Astrocyte of the hippocampus (primary cell): ENCODE results near the gene CENPB.
"Not testable (repeated sequence)": the region's sequence is repeated elsewhere in the genome, so short reads cannot be mapped to it uniquely, and the experiment has no call there.

ENCODE experiments used
- DNase-seq: peaks from one replicate; pipeline ENCODE4 v3.0.0; 2011; ENCODE audit warnings: low read depth, low spot score

Gene CENPB

DNA sequence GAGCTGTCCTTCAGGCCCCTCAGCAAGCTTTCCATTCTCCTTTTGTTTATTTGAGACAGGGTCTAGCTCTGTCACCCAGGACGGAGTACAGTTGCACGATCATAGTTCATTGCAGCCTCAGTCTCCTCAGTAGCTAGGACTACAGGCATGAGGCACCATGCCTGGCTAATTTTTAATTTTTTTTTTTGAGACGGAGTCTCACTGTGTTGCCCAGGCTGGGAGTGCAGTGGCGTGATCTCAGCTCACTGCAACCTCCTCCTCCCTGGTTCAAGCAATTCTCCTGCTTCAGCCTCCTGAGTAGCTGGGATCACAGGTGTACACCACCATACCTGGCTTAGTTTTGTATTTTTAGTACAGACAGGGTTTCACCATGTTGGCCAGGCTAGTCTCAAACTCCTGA, 2.7 kb upstream of the CENPB start:
- DNase-seq: not testable (repeated sequence)

DNA sequence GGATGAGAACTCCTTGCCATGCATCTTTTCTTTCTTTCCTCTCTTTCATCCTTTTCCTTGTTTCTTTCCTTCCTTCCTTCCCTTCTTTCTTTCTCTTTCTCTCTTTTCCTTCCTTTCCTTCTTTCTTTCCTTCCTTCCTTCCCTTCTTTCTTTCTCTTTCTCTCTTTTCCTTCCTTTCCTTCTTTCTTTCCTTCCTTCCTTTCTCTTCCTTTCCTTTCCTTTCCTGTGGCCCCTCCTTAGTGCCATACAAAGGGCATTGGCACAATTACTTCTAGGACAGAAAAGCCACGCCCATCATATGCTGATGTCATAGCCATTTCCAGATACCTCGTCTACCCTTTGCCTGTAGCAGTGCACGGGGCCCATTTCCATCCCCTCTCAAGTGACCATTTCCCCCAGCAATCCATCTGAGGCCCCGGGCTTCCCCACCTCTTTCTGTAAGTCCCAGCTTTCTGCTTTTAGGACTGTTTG, 2.2 kb upstream of the CENPB start:
- DNase-seq: no peak

DNA sequence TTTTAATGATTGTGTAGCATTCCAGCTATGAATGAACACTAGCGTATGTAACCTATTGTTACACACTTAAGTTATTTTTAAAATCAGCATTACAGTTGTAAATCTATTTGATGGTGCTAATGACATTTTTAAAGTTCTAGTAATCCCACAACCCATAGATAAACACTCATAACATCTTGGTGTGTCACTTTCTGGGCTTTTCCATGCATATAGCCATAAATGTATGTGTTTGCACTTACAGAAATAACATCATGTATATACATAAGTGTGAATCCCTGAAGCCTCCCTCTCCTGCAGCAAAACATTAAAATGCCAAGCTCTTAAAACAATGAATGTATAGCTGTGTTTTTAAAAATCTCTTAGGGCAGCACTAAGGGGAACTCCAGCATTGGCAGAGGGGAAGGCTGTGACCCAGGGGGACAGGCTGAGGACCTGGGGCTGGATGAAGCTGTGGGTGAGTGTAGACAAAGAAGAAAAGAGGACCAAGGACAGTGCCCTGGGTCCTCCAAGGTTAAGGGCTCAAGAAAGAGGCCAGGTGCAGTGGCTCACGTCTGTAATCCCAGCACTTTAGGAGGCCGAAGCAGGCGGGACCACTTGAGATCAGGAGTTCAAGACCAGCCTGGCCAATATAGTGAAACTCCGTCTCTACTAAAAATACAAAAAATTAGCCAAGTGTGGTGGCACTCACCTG, 929 bp upstream of the CENPB start:
- no peak for DNase-seq

DNA sequence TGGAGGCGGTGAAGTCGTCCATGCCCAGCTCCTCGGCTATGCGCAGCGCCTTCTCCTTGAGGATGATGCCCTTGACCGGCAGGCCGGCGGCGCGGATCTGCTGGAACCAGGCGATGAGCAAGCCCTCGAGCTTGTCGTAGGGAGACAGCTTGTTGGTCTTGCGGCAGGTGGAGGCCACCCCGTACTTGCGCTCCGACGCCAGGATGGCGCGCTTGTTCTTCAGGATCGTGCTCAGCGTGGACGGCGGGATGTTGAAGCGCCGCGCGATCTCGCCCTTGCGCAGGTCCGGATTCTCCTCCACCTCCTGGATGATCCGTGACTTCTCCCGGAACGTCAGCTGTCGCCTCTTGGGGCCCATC, 435 bp downstream of the CENPB start:
- peak; percentile 78 for DNase-seq

DNA sequence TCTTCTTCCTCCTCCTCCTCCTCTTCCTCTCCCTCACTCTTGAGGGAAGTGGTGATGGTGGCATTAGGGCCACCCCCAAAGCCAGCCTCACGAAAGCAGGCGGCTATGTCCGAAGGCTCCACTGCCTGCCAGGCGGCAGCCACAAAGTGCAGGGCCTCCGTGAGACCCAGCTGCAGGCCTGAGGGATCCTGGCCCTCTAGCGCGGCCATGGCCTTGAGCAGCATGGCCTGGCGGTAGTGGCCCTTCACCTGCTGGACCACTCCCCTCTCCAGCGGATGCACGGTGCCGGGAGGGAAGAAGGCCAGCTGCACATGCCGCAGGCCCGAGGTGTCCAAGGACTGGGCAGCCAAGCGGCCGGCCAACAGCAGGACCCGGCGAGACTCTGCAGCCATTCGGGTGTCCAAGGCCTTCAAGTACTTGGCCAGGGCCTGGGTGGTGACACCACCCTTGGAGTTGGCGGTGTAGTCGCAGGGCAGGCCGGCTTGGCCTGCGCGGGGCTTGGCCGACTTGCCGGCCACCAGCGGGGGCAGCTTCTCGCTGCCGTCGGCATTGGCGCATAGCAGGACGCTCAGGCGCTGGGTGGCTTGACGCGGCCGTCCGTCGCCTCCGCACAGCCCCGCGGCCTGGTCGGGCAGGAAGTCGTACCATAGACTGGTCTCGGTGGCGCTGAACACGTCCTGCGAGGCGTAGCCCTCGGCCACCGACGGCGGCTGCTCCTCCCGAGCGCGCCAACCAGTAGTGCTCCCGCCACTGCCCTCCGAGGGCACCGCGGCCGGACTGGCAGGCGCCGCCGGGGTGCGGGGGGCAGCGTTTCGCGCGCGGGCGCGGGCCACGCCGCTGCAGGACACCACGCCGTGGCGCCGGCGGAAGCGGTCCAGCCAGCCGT, 1.1 kb downstream of the CENPB start:
- peak; percentile 31 for DNase-seq

DNA sequence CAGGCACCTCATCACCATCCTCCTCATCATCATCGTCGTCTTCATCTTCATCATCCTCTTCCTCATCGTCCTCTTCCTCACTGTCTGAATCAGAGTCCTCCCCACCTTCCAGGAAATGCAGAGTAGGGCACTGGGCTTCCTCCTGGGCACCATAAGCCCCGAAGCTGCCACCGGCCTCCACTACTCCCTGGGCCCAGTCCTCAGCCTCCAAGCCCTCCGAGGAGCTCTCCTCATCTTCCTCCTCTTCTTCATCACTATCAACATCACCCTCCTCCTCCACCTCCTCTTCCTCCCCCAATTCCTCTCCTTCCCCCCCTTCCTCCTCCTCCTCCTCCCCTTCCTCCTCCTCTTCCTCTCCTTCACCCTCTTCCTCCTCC, 1.7 kb downstream of the CENPB start:
- DNase-seq: no peak

DNA sequence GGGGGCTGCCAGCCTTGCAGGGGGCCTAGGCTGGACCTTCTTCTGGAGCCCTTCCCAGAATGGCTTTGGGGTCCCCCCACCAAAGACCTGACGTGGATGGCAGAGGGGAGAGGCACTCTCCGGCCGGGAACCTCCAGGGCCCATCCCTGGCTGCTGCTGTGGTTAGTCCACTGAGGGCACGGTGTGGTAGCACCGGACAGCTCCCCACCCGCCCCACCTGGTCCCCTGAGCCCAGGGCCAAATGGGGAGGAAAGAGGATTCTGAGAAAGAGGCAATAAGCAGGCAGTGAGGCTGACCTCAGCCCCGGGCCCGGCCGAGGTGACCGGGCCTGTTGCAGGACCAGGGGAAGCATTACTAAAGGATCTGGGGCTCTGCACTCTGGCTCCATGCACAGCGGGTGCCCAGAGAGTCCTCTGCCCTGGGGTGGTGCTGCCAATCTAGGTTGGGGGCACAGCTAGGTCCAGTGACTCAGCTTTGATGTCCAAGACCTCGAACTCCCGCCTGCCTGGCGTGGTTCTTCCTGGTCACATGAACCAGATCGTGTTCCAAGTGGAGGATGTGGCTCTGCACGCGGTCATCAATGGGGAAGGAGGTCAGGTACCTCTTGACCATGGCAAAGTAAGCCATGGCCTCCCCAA, 2.2 kb downstream of the CENPB start:
- DNase-seq: no peak

DNA sequence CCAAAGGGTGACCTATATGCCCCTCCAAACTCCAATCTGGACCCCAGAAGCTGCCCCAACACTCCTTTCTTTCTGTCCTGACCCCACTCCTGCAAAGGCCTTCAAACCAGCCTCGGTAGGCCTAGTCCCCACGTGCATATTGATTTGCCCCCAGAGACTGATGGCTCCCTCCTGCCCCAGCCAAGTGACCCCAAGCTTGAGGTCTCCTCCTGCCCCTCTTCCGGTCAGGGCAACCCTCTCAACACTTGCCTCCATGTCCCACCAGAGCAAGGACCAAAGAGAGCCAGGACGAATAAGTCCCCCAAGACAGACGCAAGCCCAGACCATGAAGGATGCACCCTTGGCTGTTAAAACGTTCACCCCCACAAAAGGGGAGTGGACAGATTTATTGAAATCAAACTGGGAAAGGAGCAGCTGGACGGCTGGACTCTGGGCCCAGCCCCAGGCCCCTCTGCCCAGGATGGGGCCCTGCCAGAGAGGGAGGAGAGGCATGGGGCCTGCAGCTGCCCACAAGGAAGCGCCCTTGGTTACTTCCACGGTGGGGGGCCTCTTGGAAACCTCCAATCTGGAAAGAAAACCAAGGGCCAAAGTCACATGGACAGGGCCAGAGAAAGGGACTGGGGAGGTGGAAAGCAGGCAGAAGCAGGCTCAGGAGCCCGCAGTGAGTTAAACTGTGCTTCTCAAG, 2.9 kb downstream of the CENPB start:
- no peak for DNase-seq

DNA sequence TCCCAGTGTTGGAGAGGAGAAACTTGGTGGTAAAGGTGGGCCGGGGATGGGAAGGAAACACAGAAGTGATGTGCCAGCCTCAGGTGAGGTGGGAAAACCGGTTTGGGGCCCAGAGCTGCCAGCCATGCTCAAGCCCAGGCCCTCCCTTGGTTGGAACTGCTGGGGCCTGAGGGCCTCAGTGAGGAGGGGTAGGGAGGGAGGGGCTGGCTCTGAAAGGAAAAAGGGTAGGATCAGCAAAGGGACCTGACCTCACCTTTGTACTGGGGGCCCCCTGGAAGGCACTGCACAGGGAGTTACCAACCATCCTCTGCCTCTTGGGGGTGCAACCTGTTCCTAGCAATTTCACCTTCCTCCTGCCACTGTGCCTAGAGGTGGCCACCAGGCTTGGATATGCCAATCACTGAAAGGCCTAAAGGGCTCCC, 3.5 kb downstream of the CENPB start:
- DNase-seq: no peak

DNA sequence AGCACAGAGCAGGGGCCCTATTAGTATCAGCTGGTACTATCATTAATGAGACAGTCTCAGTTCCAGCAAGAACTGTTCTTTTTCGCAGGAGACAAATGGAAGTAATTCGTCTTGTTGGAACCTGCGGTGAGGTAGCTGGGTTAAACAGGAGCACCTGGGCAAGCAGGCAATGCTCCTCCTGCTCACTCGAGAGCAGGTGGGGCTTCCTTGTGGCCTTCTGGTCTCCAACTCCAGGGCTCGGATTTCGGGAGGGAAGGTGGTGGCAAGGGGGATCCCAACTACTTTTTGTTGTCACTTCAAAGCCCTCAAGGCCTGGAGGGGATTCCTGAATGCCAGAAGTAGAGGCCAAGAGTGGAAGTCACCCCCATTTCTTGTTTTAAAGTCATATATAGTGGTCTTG, 3.9 kb downstream of the CENPB start:
- DNase-seq: no peak

DNA sequence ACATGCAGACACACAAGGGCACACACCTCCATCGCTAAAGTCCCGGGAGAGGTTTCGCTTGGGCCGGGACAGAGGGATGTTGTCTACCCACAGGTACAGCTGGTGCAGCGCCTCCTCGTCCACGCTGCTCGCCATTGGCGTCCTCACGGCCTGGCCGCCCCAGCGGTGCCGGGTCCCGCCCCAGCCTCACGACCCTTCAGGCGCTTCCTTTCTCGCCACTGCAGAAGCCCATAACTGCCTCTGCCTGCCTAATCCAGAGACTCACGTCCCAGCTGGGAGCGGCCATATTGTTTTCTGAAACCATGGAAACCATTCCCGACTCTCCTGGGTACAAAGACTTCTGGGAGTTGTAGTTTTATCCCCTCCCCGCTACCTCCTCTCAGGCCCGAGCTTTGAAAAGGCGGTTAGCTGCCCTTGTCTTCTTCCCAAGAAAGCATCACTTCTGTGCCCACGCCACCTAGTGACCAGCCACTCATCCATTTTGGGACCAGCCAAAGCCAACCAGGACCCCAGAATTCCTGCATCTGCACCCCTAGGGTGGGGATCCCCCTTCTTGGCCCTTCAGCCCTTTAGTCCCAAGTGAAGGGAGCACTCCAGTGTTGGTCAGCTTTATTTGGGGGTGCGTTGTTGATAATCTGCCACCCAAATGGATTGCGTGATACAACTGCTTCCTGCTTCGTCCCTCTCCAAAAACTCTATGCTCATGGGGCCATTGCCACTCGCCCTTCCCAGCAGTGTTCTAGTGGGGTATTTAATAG, 5.2 kb downstream of the CENPB start, which contains the start of gene SPEF1:
TSS of gene SPEF1 (minus strand) at position 296 of the 758 bp plus-strand sequence. CDS start at position 135, 161 bp downstream.
- peak; percentile 94 for DNase-seq

DNA sequence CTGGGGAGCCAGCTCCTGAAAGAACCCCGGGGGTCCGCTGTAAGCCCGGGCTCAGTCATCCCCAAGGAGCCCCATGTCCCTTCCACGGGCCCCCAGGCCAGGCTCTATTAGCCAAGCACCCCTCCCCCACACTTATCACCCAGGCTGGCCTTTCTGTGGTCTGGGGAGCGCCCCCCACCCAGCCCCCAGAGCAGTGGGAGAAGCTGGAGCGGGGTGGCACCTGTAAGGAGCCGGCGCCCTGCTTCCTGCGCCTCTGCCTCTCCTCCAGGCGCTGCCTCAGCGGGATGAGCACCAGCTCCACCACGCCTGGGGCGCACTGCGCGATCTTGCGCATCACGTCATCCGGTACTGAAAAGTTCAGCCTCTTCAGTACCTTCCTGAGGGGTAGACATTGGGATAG, 7.6 kb downstream of the CENPB start:
- DNase-seq: no peak

DNA sequence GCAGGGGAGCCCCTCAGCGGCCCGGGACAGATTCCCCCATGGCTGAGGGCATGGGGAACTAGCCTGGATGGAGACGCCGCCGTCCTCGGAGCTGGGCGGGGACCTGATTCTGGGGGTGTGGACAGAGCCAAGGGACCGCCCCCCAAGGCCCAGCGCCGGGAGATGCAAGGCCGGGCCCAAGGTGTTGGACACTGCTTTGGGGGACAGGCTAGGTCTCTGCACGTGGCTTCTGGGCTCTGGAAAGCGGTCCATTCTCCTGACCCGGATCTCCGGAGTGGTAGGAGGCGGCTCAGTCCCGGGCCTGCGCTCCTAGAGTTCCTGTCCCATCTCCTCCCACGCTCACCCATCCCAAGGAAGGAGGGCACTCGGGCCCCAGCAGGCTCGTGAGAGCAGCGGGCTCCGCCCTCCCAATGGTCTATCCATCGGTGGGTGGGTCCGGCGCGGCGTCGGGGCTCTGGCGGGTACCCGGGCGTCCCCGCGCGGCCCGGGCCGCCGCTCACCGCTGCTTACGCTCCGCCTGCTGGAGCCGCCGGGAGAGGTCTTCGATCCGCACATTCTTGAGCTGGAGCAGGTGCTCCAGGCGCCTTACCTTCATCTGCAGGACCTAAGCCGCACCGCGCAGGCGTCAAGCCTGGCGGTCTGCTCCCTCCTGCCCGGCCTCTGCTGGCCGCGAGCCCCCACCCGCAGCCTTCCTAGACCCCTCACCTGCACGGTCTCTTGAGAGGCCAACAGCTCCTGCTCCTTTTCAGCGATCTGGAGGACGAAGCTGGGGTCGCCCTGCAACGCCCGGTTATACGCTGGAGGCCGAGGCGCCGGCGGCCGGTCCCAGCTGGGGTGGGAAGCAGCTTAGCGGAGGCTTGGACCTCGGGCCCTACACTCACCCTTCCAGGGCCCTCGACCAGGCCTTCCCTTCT, 8.6 kb downstream of the CENPB start:
- peak; percentile 53 for DNase-seq

DNA sequence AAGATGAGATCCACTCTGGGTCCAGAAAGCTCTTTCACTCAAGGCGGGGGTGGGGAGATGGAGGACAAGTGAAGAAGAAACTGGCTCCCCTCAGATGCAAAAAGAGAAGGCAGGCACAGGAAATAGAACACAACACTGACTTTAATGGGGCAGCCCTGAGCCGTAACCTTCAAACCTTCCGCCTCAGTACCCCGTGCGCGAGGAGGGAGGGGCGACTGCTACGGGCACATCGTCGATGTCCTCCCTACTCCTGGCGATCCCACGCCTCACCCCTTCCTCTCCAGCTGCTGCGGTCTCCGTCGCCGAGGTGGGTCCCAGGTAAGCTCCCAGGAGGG, 9.2 kb downstream of the CENPB start:
- no peak for DNase-seq

DNA sequence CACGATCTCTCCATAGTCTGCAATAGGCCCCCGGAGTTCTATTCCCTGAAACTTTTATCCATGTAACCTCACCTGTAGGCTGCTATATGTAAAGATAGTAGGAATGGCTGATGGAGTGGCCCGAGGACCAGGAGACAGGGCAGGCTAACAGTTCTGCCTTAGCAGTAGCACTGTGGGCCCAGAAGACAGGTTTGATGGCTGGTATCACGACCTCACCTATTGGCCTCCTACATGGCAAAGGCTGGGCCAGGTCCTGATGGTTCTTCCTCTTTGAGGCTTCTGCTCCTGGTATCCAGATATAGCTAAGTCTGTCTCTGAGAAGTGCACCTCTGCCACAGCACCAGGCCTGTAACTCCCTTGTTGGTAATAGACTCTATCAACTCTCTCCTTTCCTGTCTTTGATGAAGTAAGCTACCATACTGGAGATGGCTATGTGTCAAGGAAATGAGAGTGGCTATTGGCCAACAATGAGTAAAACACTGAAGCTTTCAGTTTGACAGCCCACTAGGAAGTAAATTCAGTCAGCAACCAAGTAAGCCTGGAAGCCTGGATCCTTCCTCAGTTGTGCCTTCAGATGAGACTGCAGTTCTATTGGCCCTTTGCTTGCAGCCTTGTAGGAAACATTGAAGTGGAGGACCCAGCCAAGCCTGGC, 11.0 kb downstream of the CENPB start:
- DNase-seq: no peak

DNA sequence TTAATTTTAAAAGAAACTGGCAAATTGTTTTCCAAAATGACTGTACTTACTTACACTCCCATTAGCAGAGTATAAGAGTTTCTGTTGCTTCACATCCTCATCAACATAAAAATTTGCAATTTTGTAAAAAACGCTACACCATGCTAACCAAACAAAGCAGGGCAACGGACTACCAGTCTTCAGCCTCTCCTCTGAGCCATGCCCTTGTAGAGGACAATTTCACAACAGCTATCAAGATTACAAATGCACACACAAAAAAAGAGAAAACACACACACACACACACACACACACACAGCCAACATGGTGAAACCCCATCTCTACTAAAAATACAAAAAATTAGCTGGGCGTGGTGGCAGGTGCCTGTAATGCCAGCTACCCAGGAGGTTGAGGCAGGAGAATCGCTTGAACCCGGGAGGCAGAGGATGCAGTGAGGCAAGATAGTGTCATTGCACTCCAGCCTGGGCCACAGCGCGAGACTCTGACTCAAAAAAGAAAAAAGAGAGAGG, 14.9 kb downstream of the CENPB start:
- no peak for DNase-seq

DNA sequence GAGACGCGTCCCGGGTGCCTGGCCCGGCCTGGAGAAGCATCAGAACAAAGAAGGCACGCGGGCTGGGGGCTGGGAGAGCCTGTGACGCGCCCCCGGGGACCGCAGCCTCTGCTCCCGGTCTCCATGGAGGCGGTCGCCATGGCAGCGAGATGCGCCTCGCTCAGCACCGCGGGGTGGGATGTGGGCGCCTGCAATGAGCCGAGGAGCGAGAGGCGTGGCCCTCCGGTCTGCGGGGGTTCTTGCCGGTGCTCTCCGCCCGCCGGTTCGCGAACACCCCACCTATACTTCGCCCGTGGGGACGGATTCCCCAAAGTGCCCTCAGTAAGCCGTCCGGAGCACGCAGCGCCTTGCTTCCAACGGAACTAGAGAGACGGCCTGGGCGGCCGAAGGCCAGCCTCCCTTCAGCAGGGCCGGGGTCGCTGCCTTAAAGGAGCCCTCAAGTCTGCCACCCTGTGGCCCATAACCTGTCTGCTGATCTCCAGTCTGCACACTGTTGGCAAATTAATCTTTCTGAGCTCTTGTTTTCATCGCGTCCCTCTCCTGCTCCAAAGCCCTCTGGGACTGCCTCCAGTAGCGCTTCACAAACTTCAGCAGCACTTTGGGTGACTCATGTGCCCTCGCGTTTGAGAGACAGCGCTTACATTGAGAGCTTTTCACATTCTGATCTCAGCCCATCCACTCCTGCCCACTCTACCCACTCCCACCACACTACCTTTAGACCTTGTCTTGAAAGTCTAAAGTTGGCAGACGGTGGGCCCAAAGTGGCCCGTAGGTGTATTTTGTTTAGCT, 18.0 kb downstream of the CENPB start:
- peak; percentile 91 for DNase-seq
